ENCODE results near the gene EPB41L1.

DNA sequence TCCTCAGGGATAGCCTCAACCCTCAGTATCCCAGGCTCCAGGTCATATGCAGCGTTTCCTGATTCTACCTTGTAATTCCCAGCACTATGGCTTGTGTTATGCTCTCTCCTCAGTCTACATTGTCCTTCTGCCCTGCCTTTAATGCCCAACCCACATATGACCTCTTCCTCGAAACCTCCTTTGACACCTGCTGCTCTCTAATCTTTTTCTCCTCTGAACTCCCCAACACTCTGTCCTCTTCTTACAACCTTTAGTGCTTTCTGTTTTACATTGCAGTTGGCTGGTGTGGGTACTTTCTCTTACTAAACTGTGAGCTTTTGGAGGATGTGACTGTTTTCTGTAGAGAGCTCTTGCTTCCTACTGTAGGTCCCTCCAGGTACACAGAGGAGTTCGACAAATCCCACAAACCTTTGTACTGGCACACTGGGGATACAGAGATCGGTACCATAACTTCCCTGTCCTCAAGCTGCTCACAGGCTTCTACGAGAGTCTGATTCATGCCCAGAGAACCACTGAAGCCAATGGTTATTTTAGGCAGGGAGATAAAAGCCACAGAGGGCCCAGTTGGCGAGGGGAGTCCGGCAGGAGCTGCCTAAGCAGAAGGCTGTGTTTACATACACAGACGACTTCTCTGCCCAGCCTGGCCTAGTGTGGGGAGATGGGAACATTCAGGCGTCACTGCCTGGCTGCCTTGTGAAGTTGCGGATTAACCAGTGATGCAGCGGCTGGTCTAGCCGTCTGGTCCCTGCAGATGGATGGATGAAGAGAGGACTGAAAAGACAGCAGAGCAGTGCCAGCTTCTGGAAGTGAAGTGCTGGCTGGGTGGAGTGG is 8.4 kb upstream of the EPB41L1 start:
- TF ChIP-seq SMAD3 (CRISPR knock-in tag; IDR thresholded peaks at IDR 0.05; ENCODE audit: borderline replicate concordance): no peak
- no peak for TF ChIP-seq ELF4 (CRISPR knock-in tag; IDR thresholded peaks at IDR 0.05; ENCODE audit: low read depth)
- TF ChIP-seq NR3C1 (CRISPR knock-in tag; conservative IDR thresholded peaks at IDR 0.05; ENCODE audit: low read depth): no peak
- TF ChIP-seq, protein P1, sequence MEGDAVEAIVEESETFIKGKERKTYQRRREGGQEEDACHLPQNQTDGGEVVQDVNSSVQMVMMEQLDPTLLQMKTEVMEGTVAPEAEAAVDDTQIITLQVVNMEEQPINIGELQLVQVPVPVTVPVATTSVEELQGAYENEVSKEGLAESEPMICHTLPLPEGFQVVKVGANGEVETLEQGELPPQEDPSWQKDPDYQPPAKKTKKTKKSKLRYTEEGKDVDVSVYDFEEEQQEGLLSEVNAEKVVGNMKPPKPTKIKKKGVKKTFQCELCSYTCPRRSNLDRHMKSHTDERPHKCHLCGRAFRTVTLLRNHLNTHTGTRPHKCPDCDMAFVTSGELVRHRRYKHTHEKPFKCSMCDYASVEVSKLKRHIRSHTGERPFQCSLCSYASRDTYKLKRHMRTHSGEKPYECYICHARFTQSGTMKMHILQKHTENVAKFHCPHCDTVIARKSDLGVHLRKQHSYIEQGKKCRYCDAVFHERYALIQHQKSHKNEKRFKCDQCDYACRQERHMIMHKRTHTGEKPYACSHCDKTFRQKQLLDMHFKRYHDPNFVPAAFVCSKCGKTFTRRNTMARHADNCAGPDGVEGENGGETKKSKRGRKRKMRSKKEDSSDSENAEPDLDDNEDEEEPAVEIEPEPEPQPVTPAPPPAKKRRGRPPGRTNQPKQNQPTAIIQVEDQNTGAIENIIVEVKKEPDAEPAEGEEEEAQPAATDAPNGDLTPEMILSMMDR (IDR thresholded peaks at IDR 0.05): no peak
